Activated gamma-delta T cell treated with anti-CD3 and anti-CD28 coated beads, Interleukin-2, amount 50 U/mL, for 16 hours (primary cell): Measurements from ENCODE around the gene HSD3B1.
"Not testable (repeated sequence)": the region's sequence is repeated elsewhere in the genome, so short reads cannot be mapped to it uniquely, and the experiment has no call there.

Experiments
- DNase-seq: peaks from one replicate; pipeline ENCODE4 v3.0.0-alpha.2; 2020; ENCODE audit warnings: low read depth

Gene HSD3B1

GRCh38 chr1:119553302-119554071, 46.5 kb downstream of the HSD3B1 start:
- DNase-seq: not testable (repeated sequence)

GRCh38 chr1:119554183-119554582, 47.2 kb downstream of the HSD3B1 start:
- DNase-seq: no peak

GRCh38 chr1:119556423-119556822, 49.4 kb downstream of the HSD3B1 start:
- DNase-seq: no peak

GRCh38 chr1:119560402-119560801, 53.4 kb downstream of the HSD3B1 start:
- not testable (repeated sequence) for DNase-seq

GRCh38 chr1:119564548-119564947, 57.5 kb downstream of the HSD3B1 start:
- no peak for DNase-seq
